Vagina (tissue), 2 donors: ENCODE measurements around the gene PDAP1. TPM values are rescaled to one million over a fixed set of nuclear protein-coding genes. Genes with fewer than 3 reads are reported as not detected.

Experiments
- DNase-seq, 2 donors: peaks; one replicate each; pipeline ENCODE4 v3.0.0-alpha.2; 2017; ENCODE audit errors: extremely low spot score in 2 of 2
- H3K27ac ChIP-seq: fragments of 200-600 bp; sonication (generic); one replicate; pipeline ENCODE4 v1.5.1; 2019
- H3K27me3 ChIP-seq: fragments of 200-600 bp; sonication (generic); one replicate; pipeline ENCODE4 v1.5.1; 2019
- H3K36me3 ChIP-seq, 2 donors: fragments of 200-600 bp; sonication (generic); one replicate each; pipeline ENCODE4 v1.5.1; 2017 to 2019
- H3K4me1 ChIP-seq: fragments of 200-600 bp; sonication (generic); one replicate; pipeline ENCODE4 v1.5.1; 2019
- H3K4me3 ChIP-seq, 2 donors: fragments of 200-600 bp; sonication (generic); 1 replicate in 1 of 2; 2 replicates in 1 of 2; pipeline ENCODE4 v1.5.1; 2016 to 2019
- H3K9me3 ChIP-seq: fragments of 200-600 bp; sonication (generic); one replicate; pipeline ENCODE4 v1.5.1; 2019
- CTCF ChIP-seq, 3 experiments: fragments of 450-650 bp in 2 of 3; fragments of 200-600 bp in 1 of 3; sonication (generic) in 1 of 3; IDR thresholded peaks; one replicate each; pipeline ENCODE4 v1.5.1; 2017 to 2019; ENCODE audit warnings: antibody characterized with exemption in 3 of 3, mild to moderate bottlenecking in 2 of 3, moderate library complexity in 2 of 3
- POLR2A ChIP-seq, 2 donors: fragments of 450-650 bp; IDR thresholded peaks; one replicate each; pipeline ENCODE4 v1.6.1; 2017; ENCODE audit warnings: antibody characterized with exemption in 2 of 2, mild to moderate bottlenecking in 2 of 2, moderate library complexity in 2 of 2
- POLR2AphosphoS5 ChIP-seq, 2 donors: sonication (generic); formaldehyde crosslinking; IDR thresholded peaks; one replicate each; pipeline ENCODE4 v1.9.0; 2017; ENCODE audit warnings: antibody characterized with exemption in 2 of 2, mild to moderate bottlenecking in 2 of 2, low read depth in 1 of 2; ENCODE audit not compliant: insufficient read depth in 1 of 2
- intact Hi-C: fragments of 100-400 bp; cut with DNase I; formaldehyde crosslinking; loops from one replicate; pipeline ENCODE4 v1.15.1; 2023
- total RNA-seq: library from RNA; depleted of rRNA; stranded (reverse); fragments of >200 nt; gene quantifications from one replicate; pipeline ENCODE4 v1.2.3, GENCODE V29; 2016

PDAP1 gene
- total RNA-seq, 1 donor from 2014 or later: 48.1 TPM

DNA sequence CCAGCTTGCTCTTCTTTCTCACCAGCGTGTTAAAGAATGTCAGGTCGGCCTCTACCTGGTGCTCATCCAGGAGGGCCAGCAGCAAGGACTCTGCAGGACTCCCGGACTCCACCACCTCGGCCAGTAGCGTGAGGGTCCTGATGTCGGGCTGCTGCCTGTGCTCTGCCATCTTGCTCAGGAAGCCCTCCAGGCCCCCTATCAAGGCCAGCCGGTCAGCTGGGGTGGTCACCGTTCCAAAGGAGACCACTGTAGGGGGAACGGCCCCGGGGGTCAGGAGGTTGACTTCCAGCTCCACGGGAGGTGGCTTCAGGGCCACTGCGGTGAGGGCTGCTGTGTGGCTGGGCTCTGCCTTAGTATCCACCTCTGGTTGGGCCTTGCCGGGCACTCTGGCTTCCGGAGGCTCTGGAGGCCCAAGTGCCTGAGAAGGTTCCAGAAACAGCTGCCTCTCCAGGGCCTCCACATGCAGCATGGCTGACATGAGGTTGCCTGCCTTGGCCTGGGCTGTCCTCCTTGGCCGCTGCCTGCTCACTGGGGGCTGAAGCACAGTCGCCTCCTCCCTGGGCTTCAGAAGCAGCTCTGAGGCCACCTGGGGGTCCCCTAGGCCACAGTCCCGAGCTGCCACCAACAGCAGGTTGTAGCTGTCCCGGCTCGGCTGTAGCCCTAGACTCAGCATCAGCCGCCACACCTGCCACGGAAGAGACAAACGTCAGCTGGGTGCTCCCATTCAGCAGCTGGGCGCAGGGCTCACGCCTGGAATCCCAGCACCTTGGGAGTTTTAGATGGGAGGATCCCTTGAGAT, 16.7 kb upstream of the PDAP1 start:
- Histone ChIP-seq H3K27me3 (no peaks in the 10 kb centered on the region), H3K4me3 (no peak overlapping the region), H3K4me1 (no peaks in the 10 kb centered on the region), H3K9me3 (no peaks in the 10 kb centered on the region), H3K36me3 (peaks cover 0 to 61% of the 10 kb centered on the region in 2 donors), H3K27ac (no peak overlapping the region)
- no peak for TF ChIP-seq POLR2A (IDR thresholded peaks at IDR 0.05)
- TF ChIP-seq CTCF (IDR thresholded peaks at IDR 0.05): no peak
- TF ChIP-seq POLR2AphosphoS5 (IDR thresholded peaks at IDR 0.05; ENCODE audit: insufficient read depth in 1 of 2, low read depth in 1 of 2): no peak
- no peak for DNase-seq
- intact Hi-C loops: no loop called here

DNA sequence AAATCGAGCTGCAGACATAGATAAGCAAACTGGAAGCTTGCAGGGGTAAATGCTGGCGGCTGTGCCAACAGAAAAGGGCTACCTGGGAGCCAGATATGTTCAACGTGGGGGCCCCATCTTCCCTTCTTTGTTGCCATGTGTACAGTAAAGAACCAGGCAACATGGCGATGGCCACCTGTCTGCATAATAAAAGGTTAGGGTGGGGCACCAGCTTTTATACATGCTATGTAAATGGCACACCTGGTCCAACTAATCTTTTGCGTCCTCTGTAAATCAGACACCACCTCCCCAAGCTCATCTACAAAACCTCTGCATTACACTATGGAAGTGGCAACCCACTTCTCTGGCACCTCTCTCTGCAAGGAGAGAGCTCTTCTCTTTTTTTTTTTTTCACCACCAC, 14.2 kb upstream of the PDAP1 start:
- intact Hi-C loops: no loop called here
- peaks cover 0 to 65% of the 10 kb centered on the region in 2 donors for H3K36me3 ChIP-seq
- TF ChIP-seq CTCF (IDR thresholded peaks at IDR 0.05) (no peak), POLR2A (IDR thresholded peaks at IDR 0.05) (no peak), POLR2AphosphoS5 (IDR thresholded peaks at IDR 0.05; ENCODE audit: insufficient read depth in 1 of 2, low read depth in 1 of 2) (no peak)

DNA sequence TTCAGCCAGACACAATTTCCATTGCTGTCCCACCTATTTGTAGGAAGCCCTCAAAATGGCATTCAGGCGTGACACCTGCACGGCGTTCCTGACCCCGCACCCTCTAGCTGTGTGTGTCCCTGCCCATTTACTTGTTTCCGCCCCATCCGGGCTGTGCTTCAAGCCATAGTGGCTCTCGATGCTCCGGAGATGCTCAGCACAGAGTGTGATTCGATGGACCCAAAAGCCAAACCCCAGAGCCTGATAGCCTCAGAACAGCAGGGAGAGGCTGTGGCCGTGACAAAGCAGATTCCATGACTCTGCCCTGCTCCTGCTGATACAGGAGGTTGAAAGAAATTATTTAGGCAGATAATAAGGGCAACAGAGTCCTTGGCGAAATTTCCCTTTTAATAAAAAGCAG, 13.8 kb upstream of the PDAP1 start:
- no peaks in the 10 kb centered on the region for H3K4me1 ChIP-seq
- intact Hi-C loops: no loop called here
- no peak for DNase-seq
- no peak for TF ChIP-seq CTCF (IDR thresholded peaks at IDR 0.05)
- no peak for TF ChIP-seq POLR2A (IDR thresholded peaks at IDR 0.05)
- no peak for TF ChIP-seq POLR2AphosphoS5 (IDR thresholded peaks at IDR 0.05; ENCODE audit: insufficient read depth in 1 of 2, low read depth in 1 of 2)
- H3K27ac ChIP-seq: no peak overlapping the region
- no peaks in the 10 kb centered on the region for H3K27me3 ChIP-seq
- no peak overlapping the region for H3K4me3 ChIP-seq
- H3K36me3 ChIP-seq: peaks cover 0 to 70% of the 10 kb centered on the region in 2 donors
- H3K9me3 ChIP-seq: no peaks in the 10 kb centered on the region

More for the DNA sequence above, 14.2 kb upstream of the PDAP1 start:
- no peak overlapping the region for H3K4me3 ChIP-seq
- no peak for DNase-seq
- no peaks in the 10 kb centered on the region for H3K9me3 ChIP-seq
- no peaks in the 10 kb centered on the region for H3K4me1 ChIP-seq
- no peaks in the 10 kb centered on the region for H3K27me3 ChIP-seq
- no peak overlapping the region for H3K27ac ChIP-seq

DNA sequence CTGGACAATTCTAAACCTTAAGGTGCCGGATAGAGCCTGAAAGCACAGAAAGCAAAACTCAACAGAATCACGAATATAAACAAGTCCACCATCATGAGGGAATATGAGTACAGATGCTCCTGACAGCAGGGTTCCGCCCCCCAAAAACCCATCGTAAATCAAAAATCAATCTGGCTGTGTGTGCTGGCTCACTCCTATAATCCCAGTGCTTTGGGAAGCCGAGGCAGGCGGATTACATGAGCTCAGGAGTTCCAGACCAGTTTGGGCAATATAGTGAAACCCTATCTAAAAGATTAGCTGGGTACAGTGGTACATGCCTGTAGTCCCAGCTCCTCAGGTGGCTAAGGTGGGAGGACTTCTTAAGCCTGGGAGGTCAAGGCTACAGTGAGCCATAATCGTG, 12.6 kb upstream of the PDAP1 start:
- TF ChIP-seq CTCF (IDR thresholded peaks at IDR 0.05) (no peak), POLR2AphosphoS5 (IDR thresholded peaks at IDR 0.05; ENCODE audit: insufficient read depth in 1 of 2, low read depth in 1 of 2) (no peak), POLR2A (IDR thresholded peaks at IDR 0.05) (no peak)
- peaks cover 0 to 82% of the 10 kb centered on the region in 2 donors for H3K36me3 ChIP-seq
- intact Hi-C loops: no loop called here

GRCh38 chr7:99420213-99420612, 11.8 kb upstream of the PDAP1 start:
- H3K27me3 ChIP-seq: no peaks in the 10 kb centered on the region
- TF ChIP-seq CTCF (IDR thresholded peaks at IDR 0.05) (no peak), POLR2A (IDR thresholded peaks at IDR 0.05) (no peak), POLR2AphosphoS5 (IDR thresholded peaks at IDR 0.05; ENCODE audit: insufficient read depth in 1 of 2, low read depth in 1 of 2) (no peak)
- H3K36me3 ChIP-seq: peaks cover 0 to 81% of the 10 kb centered on the region in 2 donors
- H3K4me1 ChIP-seq: no peaks in the 10 kb centered on the region
- H3K4me3 ChIP-seq: no peak overlapping the region
- H3K9me3 ChIP-seq: no peaks in the 10 kb centered on the region
- intact Hi-C loops: no loop called here
- no peak for DNase-seq
- no peak overlapping the region for H3K27ac ChIP-seq

More for the DNA sequence above, 12.6 kb upstream of the PDAP1 start:
- no peaks in the 10 kb centered on the region for H3K4me1 ChIP-seq
- no peaks in the 10 kb centered on the region for H3K27me3 ChIP-seq
- no peak for DNase-seq
- no peaks in the 10 kb centered on the region for H3K9me3 ChIP-seq
- no peak overlapping the region for H3K27ac ChIP-seq
- H3K4me3 ChIP-seq: no peak overlapping the region
